ENCODE measurements around the gene DNMBP.

GRCh38 chr10:99975106-99975829 is 34.5 kb downstream of the DNMBP start:
- TF ChIP-seq EZH2phosphoT487 (IDR thresholded peaks at IDR 0.05; ENCODE audit: insufficient read depth, low read depth) (no peak), EZH2 (IDR thresholded peaks at IDR 0.05; ENCODE audit: insufficient read depth, poor library complexity, severe bottlenecking) (no peak)
